Subcutaneous preadipocyte (primary cell): ENCODE data around the gene LRRC49. TPM values are rescaled to one million over a fixed set of nuclear protein-coding genes. Genes with fewer than 3 reads are reported as not detected.

Source experiments
- total RNA-seq: library from RNA; depleted of rRNA; stranded (reverse); fragments of >200 nt; gene quantifications from 2 replicates; pipeline ENCODE4 v1.2.3, GENCODE V29; 2012

Gene LRRC49, protein sequence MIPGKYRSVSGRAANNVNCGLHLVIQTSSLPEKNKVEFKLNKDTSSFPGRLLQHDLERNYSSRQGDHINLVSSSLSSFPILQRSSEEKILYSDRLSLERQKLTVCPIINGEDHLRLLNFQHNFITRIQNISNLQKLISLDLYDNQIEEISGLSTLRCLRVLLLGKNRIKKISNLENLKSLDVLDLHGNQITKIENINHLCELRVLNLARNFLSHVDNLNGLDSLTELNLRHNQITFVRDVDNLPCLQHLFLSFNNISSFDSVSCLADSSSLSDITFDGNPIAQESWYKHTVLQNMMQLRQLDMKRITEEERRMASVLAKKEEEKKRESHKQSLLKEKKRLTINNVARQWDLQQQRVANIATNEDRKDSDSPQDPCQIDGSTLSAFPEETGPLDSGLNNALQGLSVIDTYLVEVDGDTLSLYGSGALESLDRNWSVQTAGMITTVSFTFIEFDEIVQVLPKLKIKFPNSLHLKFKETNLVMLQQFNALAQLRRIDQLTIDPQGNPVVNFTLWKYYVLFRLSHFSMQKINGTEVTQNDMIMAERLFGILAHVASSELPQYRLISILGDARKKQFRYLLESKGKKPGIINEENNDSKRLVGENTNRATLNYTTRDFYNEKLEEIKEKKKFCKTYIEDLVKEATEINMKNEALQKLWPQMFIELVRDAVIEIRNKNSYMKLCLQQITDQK
- total RNA-seq = 5.5 and 8.2 TPM in 2 replicates

DNA sequence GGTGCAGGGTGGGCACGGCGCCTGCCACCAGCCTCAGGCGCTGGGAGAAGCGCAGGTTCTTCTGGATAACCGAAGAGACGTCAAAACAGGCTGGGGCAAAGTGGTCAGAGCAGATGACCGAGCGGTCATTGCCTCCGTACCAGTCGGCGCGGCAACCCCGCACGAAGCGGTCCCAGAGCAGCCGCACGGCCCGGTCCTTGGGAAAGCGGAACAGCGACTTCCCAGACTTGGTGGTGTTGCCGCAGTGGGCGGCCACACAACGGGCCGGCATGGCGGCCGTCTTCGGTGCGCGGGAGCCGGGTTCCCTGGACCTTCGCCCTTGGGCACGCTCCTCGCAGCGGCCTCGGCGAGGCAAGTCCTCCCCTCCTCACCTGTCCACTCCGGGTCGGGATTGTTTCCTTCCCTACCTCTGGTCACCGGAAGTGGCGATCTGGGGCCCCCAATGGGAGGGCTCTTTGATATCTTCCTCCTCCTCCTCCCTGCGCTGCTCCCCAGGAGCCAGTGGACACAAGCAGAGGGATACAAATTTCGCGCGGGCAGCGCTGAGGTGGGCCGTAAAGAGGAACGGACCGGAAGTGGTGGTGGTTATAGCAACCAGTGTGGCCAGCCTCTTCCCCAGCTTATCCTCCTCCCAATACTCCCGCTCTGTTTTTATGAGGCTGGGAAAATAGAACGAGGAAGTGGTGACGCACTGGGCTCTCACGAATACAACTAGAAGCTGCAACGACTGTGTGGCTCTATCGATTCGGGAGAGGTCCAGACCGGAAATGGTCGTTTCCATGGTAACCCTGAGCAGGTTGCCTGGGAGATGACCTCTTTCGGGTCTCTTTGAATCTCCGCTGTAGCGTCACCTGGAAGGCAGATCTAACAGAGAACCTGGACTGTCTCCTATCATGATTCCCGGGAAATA lies at the start of gene LRRC49, which contains the start of gene THAP10:
TSS of gene LRRC49 (plus strand) at position 825 of the 910 bp plus-strand sequence. CDS start at position 894, 69 bp downstream.
TSS of gene THAP10 (minus strand) at position 432 of the 910 bp plus-strand sequence. CDS start at position 271, 161 bp downstream.

DNA sequence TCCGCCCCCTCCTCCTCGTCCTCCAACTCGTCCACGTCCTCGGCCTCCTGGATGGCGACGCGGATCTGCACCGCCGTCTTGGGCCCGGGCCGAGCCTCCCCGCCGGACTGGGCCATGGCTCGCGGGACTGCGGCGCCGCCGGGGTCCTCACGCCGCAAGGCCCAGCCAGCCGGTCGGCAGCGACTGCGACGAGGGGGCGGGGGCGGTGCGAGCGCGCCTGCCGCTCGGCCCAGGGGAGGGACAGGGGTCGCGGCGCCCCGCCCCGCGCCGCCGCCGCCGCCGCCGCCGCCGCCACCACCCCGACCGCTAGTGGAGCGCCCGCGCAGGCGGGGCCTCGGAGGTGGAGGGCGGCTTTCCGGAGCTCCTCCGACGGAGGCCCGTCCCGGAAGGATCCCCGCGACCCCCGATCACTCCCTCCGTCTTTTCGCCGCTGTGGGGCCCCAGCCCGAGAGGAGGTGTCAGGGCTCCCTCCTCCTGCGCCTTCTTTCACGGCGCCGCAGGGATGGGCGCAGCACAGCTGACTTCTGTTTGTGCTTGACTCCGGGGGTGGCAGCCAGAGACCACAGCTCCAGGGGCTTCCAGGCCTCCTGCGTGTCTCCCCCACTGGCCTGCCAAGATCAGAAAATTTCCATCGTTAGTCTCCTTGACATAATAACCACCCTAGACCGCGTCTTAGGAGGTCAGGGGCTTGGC lies 38.5 kb upstream of the LRRC49 start, which contains the start of gene LARP6:
TSS of gene LARP6 (minus strand) at position 185 of the 693 bp plus-strand sequence. CDS start at position 116, 69 bp downstream.

Other genes with a start within 250 kb of the LRRC49 start
- gene UACA, start 129.3 kb upstream of the LRRC49 start, total RNA-seq = 53.3 and 92.1 TPM in 2 replicates
- 28.3 and 30.9 TPM in 2 replicates for gene LARP6, start 38.7 kb upstream of the LRRC49 start, total RNA-seq
- gene THAP10, start 393 bp upstream of the LRRC49 start, total RNA-seq = 2.2 and 3.1 TPM in 2 replicates
- 5.9 and 38.5 TPM in 2 replicates for gene THSD4, start 222.6 kb downstream of the LRRC49 start, total RNA-seq